Natural killer cell treated with Interleukin-12 subunit alpha and Interleukin-12 subunit beta and Interleukin-15 and Interleukin-18, amount 100 ng/mL, for 72 hours (primary cell): ENCODE measurements around the gene TRIM8. TPM values are rescaled to one million over a fixed set of nuclear protein-coding genes. Genes with fewer than 3 reads are reported as not detected.
A peak's percentile ranks its signal among the peaks of the same experiment; 100 is the strongest.

ENCODE experiments used
- ATAC-seq, 2 donors: fragments of 150-1000 bp; cut with Tn5 transposase in 1 of 2; sonication (Bioruptor Pico), chemical (Tn5 transposase) in 1 of 2; 2 replicates each; pipeline ENCODE4 v1.10.0; 2021
- DNase-seq: peaks from one replicate; pipeline ENCODE4 v3.0.0; 2022; ENCODE audit warnings: low spot score
- H3K27ac Mint-ChIP-seq, 2 donors: 1 replicate in 1 of 2; 2 replicates in 1 of 2; pipeline ENCODE4 v1.8.0; 2022; ENCODE audit warnings: mixed read lengths in 2 of 2, mild to moderate bottlenecking in 1 of 2, moderate library complexity in 1 of 2
- H3K27me3 Mint-ChIP-seq, 2 donors: 1 replicate in 1 of 2; 2 replicates in 1 of 2; pipeline ENCODE4 v1.8.0; 2022; ENCODE audit warnings: mixed read lengths in 2 of 2
- H3K36me3 Mint-ChIP-seq: one replicate; pipeline ENCODE4 v1.8.0; 2022; ENCODE audit warnings: mixed read lengths
- H3K4me1 Mint-ChIP-seq, 2 donors: 1 replicate in 1 of 2; 2 replicates in 1 of 2; pipeline ENCODE4 v1.8.0; 2022; ENCODE audit warnings: low read depth in 2 of 2, mixed read lengths in 2 of 2, mild to moderate bottlenecking in 1 of 2
- H3K4me3 Mint-ChIP-seq: one replicate; pipeline ENCODE4 v1.8.0; 2022; ENCODE audit warnings: mixed read lengths
- H3K9me3 Mint-ChIP-seq: 2 replicates; pipeline ENCODE4 v1.8.0; 2022; ENCODE audit warnings: mixed read lengths
- total RNA-seq, 2 donors: library from RNA; stranded (reverse); gene quantifications; one replicate each; pipeline ENCODE4 v1.2.3, GENCODE V29; 2022

The TRIM8 gene
- total RNA-seq, 2 donors from 2014 or later: 50.2 to 78.5 TPM

DNA sequence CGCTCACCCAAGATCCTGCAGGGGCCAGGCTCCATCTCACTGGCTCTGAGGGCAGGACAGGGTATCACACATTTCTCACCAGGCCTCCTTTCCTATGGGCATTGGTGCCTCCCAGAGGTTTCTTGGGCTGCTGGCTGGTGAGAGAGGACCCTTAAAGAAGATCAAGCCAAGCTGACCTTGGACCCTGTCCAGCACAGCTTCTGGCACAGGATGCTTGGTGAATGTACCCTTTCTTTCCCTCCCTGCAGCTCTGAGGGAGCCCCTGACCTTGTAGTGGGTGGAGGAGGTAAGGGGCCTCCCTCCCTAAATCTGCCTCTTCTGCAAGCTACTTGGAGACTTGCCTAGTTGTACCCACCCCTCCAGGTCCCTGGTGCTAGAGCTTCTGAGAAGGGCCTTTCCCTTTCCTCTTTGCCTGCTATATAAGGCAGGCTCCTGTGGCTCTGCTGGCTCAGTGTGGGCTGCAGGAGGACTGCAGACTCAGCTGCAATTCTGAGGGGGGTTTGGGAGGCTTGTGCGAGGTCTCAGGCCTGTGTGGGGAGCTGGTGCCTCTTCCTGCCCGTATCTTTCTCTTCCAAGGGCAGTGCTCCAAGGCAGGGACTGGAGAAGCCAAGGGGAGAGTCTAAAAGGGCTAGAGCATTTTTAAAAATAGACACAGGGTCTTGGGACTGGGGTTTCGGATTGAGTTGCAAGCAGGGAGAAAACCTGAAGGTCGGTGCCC lies 11.7 kb upstream of the TRIM8 start:
- H3K36me3 Mint-ChIP-seq: no peaks in the 10 kb centered on the region
- H3K27ac Mint-ChIP-seq: peak overlapping the region; percentile 61 to 77
- no peaks in the 10 kb centered on the region for H3K9me3 Mint-ChIP-seq
- no peak for DNase-seq
- H3K4me1 Mint-ChIP-seq: peaks cover 21 to 29% of the 10 kb centered on the region in 2 donors
- ATAC-seq: no peak
- H3K4me3 Mint-ChIP-seq: no peak overlapping the region
- H3K27me3 Mint-ChIP-seq: no peaks in the 10 kb centered on the region

DNA sequence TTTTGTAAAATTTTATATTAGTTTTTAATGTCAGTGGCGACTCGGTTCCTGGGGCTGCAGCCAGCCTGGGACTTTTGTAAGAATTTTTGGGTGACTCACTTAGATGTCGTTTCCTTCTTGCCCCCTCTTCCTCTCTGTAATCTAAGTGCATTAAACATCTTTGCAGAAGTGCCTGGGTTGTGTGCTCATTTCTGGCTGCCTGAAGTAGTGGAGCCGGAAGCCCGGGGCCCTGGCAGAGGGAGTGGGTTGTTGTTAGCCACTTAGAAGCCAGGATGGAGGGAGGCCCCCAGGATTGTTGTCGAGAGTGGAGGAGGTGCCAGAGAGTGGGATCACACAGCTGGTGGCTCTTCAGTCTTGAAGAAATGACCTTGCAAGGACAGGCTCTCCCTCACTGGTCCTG lies 11.0 kb upstream of the TRIM8 start:
- Mint-ChIP-seq H3K9me3 (no peaks in the 10 kb centered on the region), H3K27ac (peak overlapping the region; percentile 61 to 77), H3K27me3 (no peaks in the 10 kb centered on the region), H3K4me3 (peak overlapping the region; percentile 58), H3K4me1 (peaks cover 21 to 29% of the 10 kb centered on the region in 2 donors), H3K36me3 (no peaks in the 10 kb centered on the region)
- ATAC-seq: peak; percentile 26 to 69
- no peak for DNase-seq

DNA sequence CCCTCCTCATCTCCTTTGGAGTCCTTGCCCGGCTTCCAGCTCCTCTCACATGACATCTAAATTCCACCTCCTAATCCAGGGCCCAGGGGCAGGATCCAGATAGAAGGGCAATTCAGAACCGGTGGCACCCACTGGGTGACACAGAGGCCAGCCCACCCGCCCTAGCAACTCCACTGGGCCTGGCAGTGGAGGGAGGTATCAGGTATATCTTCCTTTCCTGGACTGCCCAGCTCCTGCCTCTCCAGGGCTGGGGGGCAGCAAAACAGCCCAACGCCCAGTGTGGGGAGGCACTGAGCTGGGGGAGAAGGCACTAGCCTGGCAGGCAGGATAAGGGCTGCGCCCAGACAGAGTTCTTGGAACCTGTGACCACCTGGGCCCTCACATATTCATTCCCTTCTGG lies 10.4 kb upstream of the TRIM8 start:
- Mint-ChIP-seq H3K27ac (peak overlapping the region; percentile 61 to 77), H3K9me3 (no peaks in the 10 kb centered on the region), H3K4me3 (peak overlapping the region; percentile 58), H3K4me1 (peaks cover 21 to 29% of the 10 kb centered on the region in 2 donors), H3K27me3 (no peaks in the 10 kb centered on the region), H3K36me3 (no peaks in the 10 kb centered on the region)
- DNase-seq (no peak), ATAC-seq (no peak)

DNA sequence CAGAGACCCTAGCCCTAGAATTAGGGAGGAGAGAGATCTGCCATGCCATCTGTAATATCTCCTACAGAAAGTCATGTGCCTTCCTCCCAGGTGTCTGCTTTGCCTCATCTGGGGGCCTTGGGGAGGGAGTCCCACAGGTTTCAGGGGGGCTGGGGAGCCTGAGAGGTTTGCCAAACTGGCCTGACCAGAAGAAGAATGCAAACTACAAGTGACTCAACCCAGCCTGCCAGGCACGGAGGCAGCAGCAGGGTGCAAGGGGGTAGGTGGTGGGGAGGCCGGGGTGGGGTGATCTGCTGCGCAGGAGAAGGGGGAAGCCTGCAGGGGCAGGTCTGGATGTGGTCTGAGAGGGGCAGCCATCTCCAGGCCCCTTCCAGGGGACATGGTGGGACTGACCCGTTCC lies 9.6 kb upstream of the TRIM8 start:
- Mint-ChIP-seq H3K27ac (no peak overlapping the region), H3K27me3 (no peaks in the 10 kb centered on the region), H3K4me1 (peaks cover 21 to 29% of the 10 kb centered on the region in 2 donors), H3K36me3 (no peaks in the 10 kb centered on the region), H3K4me3 (no peak overlapping the region), H3K9me3 (no peaks in the 10 kb centered on the region)
- ATAC-seq: no peak
- no peak for DNase-seq

DNA sequence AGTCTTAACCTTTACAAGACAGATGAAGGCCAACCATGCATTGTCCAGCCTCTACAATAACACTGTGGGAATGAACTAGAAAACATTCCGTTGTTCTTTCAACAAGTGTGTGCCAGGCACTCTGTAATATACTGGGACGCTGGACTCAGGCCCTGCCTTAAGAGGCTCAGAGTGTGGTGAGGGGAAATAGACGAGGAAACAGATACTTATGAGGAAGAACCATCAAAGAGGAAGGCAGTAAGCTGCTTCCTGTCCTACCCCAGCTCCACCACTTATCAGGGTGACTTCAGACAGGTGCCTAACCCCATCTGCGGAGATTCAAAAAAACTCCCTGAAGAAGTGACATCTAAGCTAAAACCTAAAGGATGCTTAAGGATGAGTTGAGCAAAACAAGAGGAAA lies 8.9 kb upstream of the TRIM8 start:
- no peak overlapping the region for H3K4me3 Mint-ChIP-seq
- H3K9me3 Mint-ChIP-seq: no peaks in the 10 kb centered on the region
- DNase-seq: no peak
- no peaks in the 10 kb centered on the region for H3K27me3 Mint-ChIP-seq
- peak overlapping the region; percentile 1 to 30 for H3K27ac Mint-ChIP-seq
- H3K4me1 Mint-ChIP-seq: peaks cover 21 to 29% of the 10 kb centered on the region in 2 donors
- ATAC-seq: no peak
- no peaks in the 10 kb centered on the region for H3K36me3 Mint-ChIP-seq

DNA sequence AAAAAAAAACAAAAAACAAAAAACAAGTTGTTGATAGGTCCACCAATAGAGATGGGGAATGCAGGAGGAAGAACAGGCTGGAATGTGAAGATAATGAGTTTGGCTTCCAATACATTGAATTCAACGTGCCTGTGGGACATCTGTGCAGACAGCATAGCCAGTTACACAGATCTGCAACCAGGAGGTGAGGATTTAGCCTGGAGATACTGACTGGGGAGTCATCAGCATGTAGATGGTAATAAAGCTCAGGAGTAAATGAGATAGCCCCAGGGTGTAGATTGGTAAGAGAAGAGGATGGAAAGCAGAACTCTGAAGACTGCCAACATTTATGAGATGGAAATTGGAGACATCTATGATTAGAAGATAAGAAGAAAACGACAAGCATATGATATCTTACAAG lies 4.7 kb upstream of the TRIM8 start:
- no peak for DNase-seq
- Mint-ChIP-seq H3K4me3 (no peak overlapping the region), H3K9me3 (no peaks in the 10 kb centered on the region), H3K36me3 (no peaks in the 10 kb centered on the region), H3K27me3 (no peaks in the 10 kb centered on the region), H3K27ac (no peak overlapping the region), H3K4me1 (peaks cover 12 to 17% of the 10 kb centered on the region in 2 donors)
- no peak for ATAC-seq

DNA sequence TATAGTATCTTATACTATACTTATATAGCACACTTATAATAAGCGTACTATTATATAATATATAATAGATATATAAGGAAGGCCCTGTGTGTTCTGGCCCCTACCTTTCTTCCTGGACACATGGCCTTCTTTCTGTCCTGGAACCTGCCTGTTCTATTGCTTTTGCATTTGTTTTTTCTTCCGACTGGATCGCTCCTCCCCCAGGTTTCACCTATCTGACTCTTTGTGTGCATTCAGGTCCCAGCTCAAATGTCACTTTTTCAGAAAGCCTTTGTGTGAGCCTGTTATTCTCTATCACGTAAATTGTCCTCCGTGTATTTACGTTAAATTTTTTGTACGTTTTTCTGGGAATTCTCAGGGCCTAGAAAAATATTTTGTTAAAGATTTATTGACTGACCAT lies 2.9 kb upstream of the TRIM8 start:
- Mint-ChIP-seq H3K27ac (peak overlapping the region; percentile 86 to 94), H3K27me3 (no peaks in the 10 kb centered on the region), H3K4me3 (peak overlapping the region; percentile 94), H3K4me1 (peaks cover 16 to 18% of the 10 kb centered on the region in 2 donors), H3K36me3 (no peaks in the 10 kb centered on the region), H3K9me3 (no peaks in the 10 kb centered on the region)
- DNase-seq (no peak), ATAC-seq (no peak)

DNA sequence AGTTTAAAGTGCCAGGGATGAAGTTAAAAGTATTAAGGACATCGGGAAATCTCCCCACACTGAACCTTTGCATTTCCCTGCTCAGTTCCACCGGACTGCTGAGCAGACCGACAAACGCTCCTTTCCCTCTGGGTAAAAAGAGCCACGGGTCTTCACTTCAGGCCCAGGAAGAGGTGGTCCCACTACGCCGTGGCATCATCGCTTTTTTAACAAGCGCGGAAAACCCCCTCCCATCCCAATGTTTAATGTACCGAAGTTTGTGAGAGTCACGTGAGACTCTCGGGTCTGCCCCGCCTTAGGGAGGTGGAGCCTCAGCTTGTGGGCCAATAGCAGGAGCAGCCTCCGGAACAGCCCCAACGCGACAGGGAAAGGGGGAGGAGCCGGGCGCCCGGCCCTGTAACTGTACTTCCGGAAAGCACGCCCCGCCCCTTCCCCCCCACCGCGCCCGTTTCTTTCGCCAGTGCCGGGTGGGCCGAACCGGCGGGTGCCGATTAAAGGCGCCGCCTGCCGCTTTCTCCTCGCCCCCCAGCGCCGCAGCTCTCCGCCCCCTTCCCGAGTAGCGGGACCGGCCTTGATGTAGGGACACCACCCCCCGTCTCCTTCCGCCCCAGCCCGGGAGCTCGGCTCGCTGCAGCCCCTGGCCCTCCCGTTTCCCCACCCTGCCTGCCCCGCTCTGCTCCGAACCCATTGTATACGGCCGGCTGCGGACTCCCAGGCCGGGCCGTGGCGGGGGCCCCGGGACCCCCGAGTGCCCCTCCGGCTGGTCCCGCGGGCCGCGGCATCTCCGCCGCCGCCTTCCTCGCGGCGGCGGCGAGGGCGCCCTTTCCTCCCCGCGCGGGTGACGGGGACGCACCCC lies 2.2 kb upstream of the TRIM8 start:
- Mint-ChIP-seq H3K4me1 (peaks cover 23 to 24% of the 10 kb centered on the region in 2 donors), H3K9me3 (no peaks in the 10 kb centered on the region), H3K27me3 (no peaks in the 10 kb centered on the region), H3K36me3 (no peaks in the 10 kb centered on the region), H3K4me3 (peak overlapping the region; percentile 94), H3K27ac (peak overlapping the region; percentile 86 to 94)
- peak; percentile 81 to 87 for ATAC-seq
- peak; percentile 98 for DNase-seq

DNA sequence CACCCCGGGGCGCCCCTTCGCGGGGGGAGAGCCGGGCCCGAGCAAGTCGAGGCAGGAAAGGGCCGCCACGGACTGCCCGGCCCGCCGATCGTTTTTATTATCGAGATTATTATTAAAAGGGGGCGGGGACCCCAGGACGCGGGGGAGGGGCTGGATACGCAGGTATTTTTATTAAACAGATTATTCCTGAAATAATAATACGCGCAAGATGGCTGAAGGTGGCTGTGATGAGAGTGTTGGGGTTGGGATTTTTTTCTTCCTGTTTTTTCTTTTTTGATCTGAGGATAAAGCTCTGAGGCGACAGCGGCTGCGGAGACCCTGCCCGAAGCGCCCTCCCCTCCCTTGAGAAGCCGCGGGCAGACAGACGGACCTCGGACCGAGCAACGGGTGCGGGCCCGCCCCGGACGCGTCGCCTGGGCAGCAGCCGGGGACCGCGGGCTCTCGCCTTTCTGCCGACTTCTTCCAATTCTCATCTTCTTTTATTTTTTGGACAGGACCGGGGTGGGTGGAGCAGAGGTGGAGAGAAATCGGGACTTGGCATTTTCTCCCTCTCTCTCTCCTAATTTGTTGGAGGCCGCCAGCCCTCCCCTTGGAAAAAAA lies 1.4 kb upstream of the TRIM8 start:
- Mint-ChIP-seq H3K4me1 (peaks cover 27 to 29% of the 10 kb centered on the region in 2 donors), H3K4me3 (peak overlapping the region; percentile 94), H3K36me3 (no peaks in the 10 kb centered on the region), H3K9me3 (no peaks in the 10 kb centered on the region), H3K27me3 (no peaks in the 10 kb centered on the region), H3K27ac (peak overlapping the region; percentile 86 to 88)
- no peak for DNase-seq
- ATAC-seq: no peak

DNA sequence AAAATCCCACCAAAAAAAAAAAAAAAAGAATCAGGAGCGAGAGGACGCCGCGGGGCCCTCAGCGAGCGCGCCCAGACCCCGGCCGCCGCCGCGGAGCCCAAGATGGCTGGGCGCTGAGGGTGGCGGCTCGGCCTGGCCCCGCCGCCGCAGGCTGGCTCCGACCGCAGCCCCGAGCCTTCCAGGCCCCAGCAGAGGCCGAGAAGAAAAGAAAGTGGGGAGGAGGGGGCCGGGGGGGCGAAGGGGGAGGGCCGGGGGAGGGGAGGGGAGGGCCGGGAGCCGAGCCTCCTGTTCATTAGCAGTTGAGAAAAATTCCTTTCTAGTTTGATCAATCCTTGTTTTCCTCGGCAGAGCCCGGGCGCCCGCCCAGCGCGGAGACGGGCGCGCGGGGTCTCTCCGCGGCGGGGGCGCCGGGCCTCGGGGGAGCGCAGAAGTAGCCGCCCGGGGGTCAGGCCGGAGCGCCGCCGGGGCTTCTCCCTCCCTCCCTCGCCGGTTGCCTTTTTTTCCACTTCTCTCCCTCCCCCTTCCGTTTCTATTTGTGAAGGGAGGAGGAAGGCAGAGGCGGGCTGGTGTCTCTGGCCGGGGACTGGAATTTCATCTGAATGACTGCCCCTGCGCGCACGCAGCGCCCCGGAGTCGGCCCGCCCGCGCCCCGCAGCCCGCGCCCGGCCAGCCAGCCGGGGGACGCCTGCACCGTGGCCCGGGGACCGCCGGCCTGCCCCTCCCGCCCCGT lies 778 bp upstream of the TRIM8 start:
- H3K36me3 Mint-ChIP-seq: no peaks in the 10 kb centered on the region
- H3K4me3 Mint-ChIP-seq: peak overlapping the region; percentile 94
- DNase-seq: peak; percentile 80
- ATAC-seq: peak in 1 of 2 donors; percentile 1
- no peaks in the 10 kb centered on the region for H3K27me3 Mint-ChIP-seq
- peak overlapping the region; percentile 86 to 88 for H3K27ac Mint-ChIP-seq
- no peaks in the 10 kb centered on the region for H3K9me3 Mint-ChIP-seq
- H3K4me1 Mint-ChIP-seq: peaks cover 34 to 36% of the 10 kb centered on the region in 2 donors

DNA sequence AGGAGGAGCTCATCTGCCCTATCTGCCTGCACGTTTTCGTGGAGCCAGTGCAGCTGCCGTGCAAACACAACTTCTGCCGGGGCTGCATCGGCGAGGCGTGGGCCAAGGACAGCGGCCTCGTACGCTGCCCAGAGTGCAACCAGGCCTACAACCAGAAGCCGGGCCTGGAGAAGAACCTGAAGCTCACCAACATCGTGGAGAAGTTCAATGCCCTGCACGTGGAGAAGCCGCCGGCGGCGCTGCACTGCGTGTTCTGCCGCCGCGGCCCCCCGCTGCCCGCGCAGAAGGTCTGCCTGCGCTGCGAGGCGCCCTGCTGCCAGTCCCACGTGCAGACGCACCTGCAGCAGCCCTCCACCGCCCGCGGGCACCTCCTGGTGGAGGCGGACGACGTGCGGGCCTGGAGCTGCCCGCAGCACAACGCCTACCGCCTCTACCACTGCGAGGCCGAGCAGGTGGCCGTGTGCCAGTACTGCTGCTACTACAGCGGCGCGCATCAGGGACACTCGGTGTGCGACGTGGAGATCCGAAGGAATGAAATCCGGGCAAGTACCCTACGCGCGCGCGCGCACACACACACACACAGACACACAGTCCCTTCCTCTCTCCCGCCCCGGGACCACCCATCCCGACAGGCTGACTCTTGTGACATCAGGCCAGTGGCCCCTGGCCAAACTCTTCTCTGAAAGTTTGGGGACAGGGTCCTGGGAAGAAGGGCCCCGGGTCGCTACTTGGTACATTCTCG lies 538 bp downstream of the TRIM8 start:
- peak; percentile 72 for DNase-seq
- H3K27ac Mint-ChIP-seq: peak overlapping the region; percentile 93 to 98
- no peaks in the 10 kb centered on the region for H3K36me3 Mint-ChIP-seq
- ATAC-seq: peak in 1 of 2 donors; percentile 19
- no peaks in the 10 kb centered on the region for H3K27me3 Mint-ChIP-seq
- H3K4me1 Mint-ChIP-seq: peaks cover 42 to 47% of the 10 kb centered on the region in 2 donors
- H3K9me3 Mint-ChIP-seq: no peaks in the 10 kb centered on the region
- peak overlapping the region; percentile 87 for H3K4me3 Mint-ChIP-seq

DNA sequence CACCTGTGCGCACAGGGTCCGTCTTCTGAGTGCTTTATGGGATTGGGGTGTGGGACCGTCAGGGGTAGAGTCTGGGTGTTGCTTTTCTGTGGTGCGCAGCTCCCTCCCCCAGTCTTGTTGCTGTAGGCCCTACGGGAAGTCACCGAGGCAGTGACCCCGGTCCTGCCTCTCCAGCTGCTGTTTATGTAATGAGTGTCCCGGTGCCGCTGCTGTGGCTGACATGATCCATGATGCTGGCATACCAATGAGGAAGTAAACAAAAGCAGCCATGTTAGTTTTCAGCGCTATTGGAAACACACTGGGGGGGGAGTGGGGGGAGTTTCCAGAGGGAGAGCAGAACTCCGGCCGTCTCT lies 1.1 kb downstream of the TRIM8 start:
- Mint-ChIP-seq H3K9me3 (no peaks in the 10 kb centered on the region), H3K27me3 (no peaks in the 10 kb centered on the region), H3K27ac (peak overlapping the region; percentile 93 to 98), H3K36me3 (no peaks in the 10 kb centered on the region), H3K4me3 (peak overlapping the region; percentile 87), H3K4me1 (peaks cover 42 to 50% of the 10 kb centered on the region in 2 donors)
- DNase-seq: no peak
- no peak for ATAC-seq
